B cell (primary cell): Measurements from ENCODE around the gene MAST2. TPM values are rescaled to one million over a fixed set of nuclear protein-coding genes. Genes with fewer than 3 reads are reported as not detected.

ENCODE experiments used
- ATAC-seq: fragments of 200-7000 bp; cut with Tn5 transposase; one replicate; pipeline ENCODE4 v1.10.0; 2021; ENCODE audit warnings: low read depth, mild to moderate bottlenecking, moderate number of reproducible peaks, moderate library complexity
- CTCF ChIA-PET: fragments of 350-600 bp; sonication (Branson Sonifier 250); formaldehyde crosslinking; loops from one replicate; lab custom pipeline; 2021; ENCODE audit warnings: antibody characterized with exemption, inconsistent platforms; lab: Charles Lee
- POLR2A ChIA-PET: fragments of 350-600 bp; sonication (Branson Sonifier 250); formaldehyde crosslinking; loops from one replicate; lab custom pipeline; 2021; ENCODE audit warnings: antibody characterized with exemption; lab: Charles Lee
- DNase-seq: peaks from one replicate; pipeline ENCODE4 v3.0.0; 2013
- H2AFZ ChIP-seq: 2 replicates; pipeline ENCODE4 v1.6.1; 2012; ENCODE audit warnings: mild to moderate bottlenecking, low read depth, low read length; ENCODE audit not compliant: insufficient read depth, poor library complexity, severe bottlenecking
- H3K27ac ChIP-seq, 2 donors: 1 replicate in 1 of 2; 2 replicates in 1 of 2; pipeline ENCODE4 v1.5.1; 2012 to 2013; ENCODE audit warnings: low read length in 2 of 2, mild to moderate bottlenecking in 2 of 2, moderate library complexity in 1 of 2
- H3K27me3 ChIP-seq, 4 experiments: fragments of 200-600 bp in 1 of 4; sonication (generic) in 1 of 4; replicated peaks in 1 of 4; 1 replicate in 2 of 4; 2 replicates in 2 of 4; pipeline versions ENCODE4 v1.6.1 to v1.7.0; 2013 to 2016; ENCODE audit warnings: low read length in 3 of 4, mild to moderate bottlenecking in 2 of 4, mixed read lengths in 1 of 4, moderate library complexity in 1 of 4; ENCODE audit not compliant: insufficient read depth in 4 of 4, control insufficient read depth in 3 of 4; ENCODE audit errors: control extremely low read depth in 1 of 4
- H3K36me3 ChIP-seq, 2 experiments: replicated peaks in 1 of 2; 1 replicate in 1 of 2; 2 replicates in 1 of 2; pipeline versions ENCODE4 v1.6.1 to v1.7.1; 2013; ENCODE audit warnings: low read length in 1 of 2; ENCODE audit not compliant: insufficient read depth in 2 of 2, control insufficient read depth in 1 of 2; ENCODE audit errors: control extremely low read depth in 1 of 2, extremely low read depth in 1 of 2
- H3K4me1 ChIP-seq, 2 donors: fragments of 200-600 bp in 1 of 2; sonication (generic) in 1 of 2; 1 replicate in 1 of 2; 2 replicates in 1 of 2; pipeline versions ENCODE4 v1.5.1 to v1.6.1; 2013 to 2017; ENCODE audit warnings: low read length in 2 of 2; ENCODE audit not compliant: control insufficient read depth in 2 of 2, insufficient read depth in 2 of 2
- H3K4me2 ChIP-seq: replicated peaks from 2 replicates; pipeline ENCODE3; 2012; ENCODE audit warnings: mild to moderate bottlenecking, low read depth, low read length; ENCODE audit not compliant: poor library complexity, severe bottlenecking
- H3K4me3 ChIP-seq, 5 experiments: fragments of 200-600 bp in 1 of 5; sonication (generic) in 1 of 5; 1 replicate in 3 of 5; 2 replicates in 2 of 5; pipeline versions ENCODE4 v1.5.1 to v1.7.0; 2011 to 2016; ENCODE audit warnings: low read length in 4 of 5, mild to moderate bottlenecking in 4 of 5, low read depth in 2 of 5, control low read depth in 1 of 5, moderate library complexity in 1 of 5; ENCODE audit not compliant: insufficient read depth in 1 of 5; ENCODE audit errors: control extremely low read depth in 1 of 5, extremely low read depth in 1 of 5
- H3K79me2 ChIP-seq: fragments of 200-600 bp; sonication (generic); one replicate; pipeline ENCODE4 v1.6.0; 2016; ENCODE audit warnings: low read length; ENCODE audit not compliant: control insufficient read depth, insufficient read depth
- H3K9ac ChIP-seq: fragments of 200-600 bp; sonication (generic); 2 replicates; pipeline ENCODE4 v1.6.1; 2017; ENCODE audit warnings: mild to moderate bottlenecking, low read length, moderate library complexity
- H3K9me3 ChIP-seq, 3 donors: one replicate each; pipeline versions ENCODE4 v1.6.1 to v1.7.1; 2013; ENCODE audit warnings: low read length in 2 of 3; ENCODE audit not compliant: control insufficient read depth in 2 of 3, insufficient read depth in 1 of 3; ENCODE audit errors: control extremely low read depth in 1 of 3
- H4K20me1 ChIP-seq: 2 replicates; pipeline ENCODE4 v1.6.0; 2012; ENCODE audit warnings: mild to moderate bottlenecking, low read length; ENCODE audit not compliant: insufficient read depth, control insufficient read depth, poor library complexity, severe bottlenecking
- H3K27ac Mint-ChIP-seq: one replicate; pipeline ENCODE4 v1.8.0; 2021; ENCODE audit warnings: mixed read lengths
- H3K27me3 Mint-ChIP-seq: one replicate; pipeline ENCODE4 v1.8.0; 2021; ENCODE audit warnings: mixed read lengths
- H3K4me1 Mint-ChIP-seq: one replicate; pipeline ENCODE4 v1.8.0; 2021; ENCODE audit warnings: mixed read lengths
- H3K4me3 Mint-ChIP-seq: one replicate; pipeline ENCODE4 v1.8.0; 2021; ENCODE audit warnings: mixed read lengths
- H3K9me3 Mint-ChIP-seq: one replicate; pipeline ENCODE4 v1.8.0; 2022; ENCODE audit warnings: mixed read lengths; ENCODE audit not compliant: insufficient read depth
- EZH2 ChIP-seq: IDR thresholded peaks from 2 replicates; pipeline ENCODE4 v1.6.1; 2012; ENCODE audit warnings: borderline replicate concordance, low read depth, mild to moderate bottlenecking, moderate library complexity, low read length; ENCODE audit not compliant: insufficient read depth, poor library complexity, severe bottlenecking
- WGBS: methylation state at CpG from one replicate; pipeline ENCODE4 v1.1.5; 2013; ENCODE audit warnings: missing lambda C conversion rate; ENCODE audit not compliant: insufficient coverage; 5-methylcytosine and 5-hydroxymethylcytosine counted together
- intact Hi-C: fragments of 100-400 bp; cut with micrococcal nuclease; formaldehyde crosslinking; loops from one replicate; pipeline ENCODE4 v1.10.0; 2022
- polyA plus RNA-seq: library from polyadenylated mRNA; depleted of rRNA; stranded (reverse); fragments of >200 nt; gene quantifications from 2 replicates; pipeline ENCODE4 v1.2.3, GENCODE V29; 2012
- total RNA-seq, 2 donors: library from RNA; stranded (reverse); fragments of 120-200 nt in 1 of 2; gene quantifications; 1 replicate in 1 of 2; 2 replicates in 1 of 2; pipeline versions ENCODE4 v1.2.3 to v1.2.4, GENCODE V29; 2013 to 2022
- TF ChIP-seq, protein P1 (sequence below): fragments of 200-600 bp; IDR thresholded peaks from one replicate; pipeline ENCODE4 v1.8.0; 2022; ENCODE audit warnings: antibody characterized with exemption, mild to moderate bottlenecking

The MAST2 gene
- total and polyA plus RNA-seq, 2 donors (not counting 1 experiment from before 2014, with no cell fraction given), result 12.5 to 23.3 TPM

DNA sequence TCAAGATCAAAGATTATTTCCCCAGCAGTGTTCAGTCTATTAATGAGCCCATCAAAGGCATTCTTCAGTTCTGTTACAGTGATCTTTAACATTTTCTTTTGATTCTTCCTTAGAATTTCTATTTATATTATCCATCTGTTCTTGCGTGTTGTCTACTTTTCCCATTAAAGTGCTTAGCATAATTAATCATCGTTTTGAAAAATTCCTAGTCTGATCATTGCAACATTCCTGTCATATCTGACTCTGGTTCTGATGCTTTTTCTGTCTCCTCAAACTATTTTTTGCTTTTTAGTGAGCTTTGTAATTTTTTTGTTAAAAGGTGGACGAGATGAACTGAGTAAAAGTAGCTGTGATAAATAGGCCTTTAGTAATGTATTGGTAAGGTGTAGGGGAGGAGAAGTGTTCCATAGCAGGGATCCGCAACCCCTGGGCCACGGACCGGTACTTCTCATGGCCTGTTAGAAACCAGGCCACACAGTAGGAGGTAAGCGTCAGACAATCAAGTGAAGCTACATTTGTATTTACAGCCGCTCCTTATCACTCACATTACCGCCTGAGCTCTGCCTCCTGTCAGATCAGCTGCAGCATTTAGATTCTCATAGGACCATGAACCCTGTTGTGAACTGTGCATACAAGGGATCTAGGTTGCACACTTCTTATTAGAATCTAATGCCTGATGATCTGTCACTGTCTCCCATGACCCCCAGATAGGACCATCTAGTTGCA, 165.7 kb downstream of the MAST2 start:
- Mint-ChIP-seq H3K4me1 (no peaks in the 10 kb centered on the region), H3K27ac (no peak overlapping the region), H3K9me3 (no peaks in the 10 kb centered on the region), H3K27me3 (no peaks in the 10 kb centered on the region), H3K4me3 (no peak overlapping the region)
- H3K9me3 ChIP-seq, result peaks cover 0 to 3% (median 0%) of the 10 kb centered on the region in 3 donors
- no peaks in the 10 kb centered on the region for H3K27me3 ChIP-seq
- H3K9ac ChIP-seq, result no peak overlapping the region
- ATAC-seq (no peak), DNase-seq (no peak)
- intact Hi-C loops, result no loop called here
- no peak for TF ChIP-seq EZH2
- TF ChIP-seq, protein P1, sequence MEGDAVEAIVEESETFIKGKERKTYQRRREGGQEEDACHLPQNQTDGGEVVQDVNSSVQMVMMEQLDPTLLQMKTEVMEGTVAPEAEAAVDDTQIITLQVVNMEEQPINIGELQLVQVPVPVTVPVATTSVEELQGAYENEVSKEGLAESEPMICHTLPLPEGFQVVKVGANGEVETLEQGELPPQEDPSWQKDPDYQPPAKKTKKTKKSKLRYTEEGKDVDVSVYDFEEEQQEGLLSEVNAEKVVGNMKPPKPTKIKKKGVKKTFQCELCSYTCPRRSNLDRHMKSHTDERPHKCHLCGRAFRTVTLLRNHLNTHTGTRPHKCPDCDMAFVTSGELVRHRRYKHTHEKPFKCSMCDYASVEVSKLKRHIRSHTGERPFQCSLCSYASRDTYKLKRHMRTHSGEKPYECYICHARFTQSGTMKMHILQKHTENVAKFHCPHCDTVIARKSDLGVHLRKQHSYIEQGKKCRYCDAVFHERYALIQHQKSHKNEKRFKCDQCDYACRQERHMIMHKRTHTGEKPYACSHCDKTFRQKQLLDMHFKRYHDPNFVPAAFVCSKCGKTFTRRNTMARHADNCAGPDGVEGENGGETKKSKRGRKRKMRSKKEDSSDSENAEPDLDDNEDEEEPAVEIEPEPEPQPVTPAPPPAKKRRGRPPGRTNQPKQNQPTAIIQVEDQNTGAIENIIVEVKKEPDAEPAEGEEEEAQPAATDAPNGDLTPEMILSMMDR, result no peak
- WGBS, result 99% methylated on average over 6 of the region's 9 CpGs
- CTCF ChIA-PET, result no interaction called here
- no peak overlapping the region for H3K4me2 ChIP-seq
- H3K36me3 ChIP-seq, result peaks cover 0 to 4% of the 10 kb centered on the region in 2 experiments
- no peak overlapping the region for H3K27ac ChIP-seq
- H3K4me3 ChIP-seq, result no peak overlapping the region
- POLR2A ChIA-PET, result no interaction called here
- no peak overlapping the region for H2AFZ ChIP-seq
- no peaks in the 10 kb centered on the region for H4K20me1 ChIP-seq
- no peaks in the 10 kb centered on the region for H3K4me1 ChIP-seq
- no peaks in the 10 kb centered on the region for H3K79me2 ChIP-seq

DNA sequence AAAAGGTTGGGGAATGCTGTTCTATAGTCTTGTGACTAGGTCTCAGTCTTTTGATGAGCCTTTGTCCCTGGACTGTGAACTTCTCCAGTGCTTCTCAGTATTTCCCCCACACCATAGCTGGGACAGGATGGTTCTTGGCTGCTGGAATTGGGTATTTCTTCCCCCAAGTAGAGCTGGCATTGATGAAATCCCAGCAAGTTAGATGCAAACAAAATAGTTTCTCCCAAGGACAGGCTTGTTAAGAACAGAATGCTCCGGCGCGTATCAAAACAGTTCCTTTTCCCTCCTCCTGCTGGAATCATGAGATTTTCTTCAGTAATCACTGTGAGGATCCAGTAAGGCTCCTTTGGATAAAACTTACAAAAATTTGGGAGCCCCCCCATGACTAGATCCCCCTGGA, 166.5 kb downstream of the MAST2 start:
- Mint-ChIP-seq H3K4me3 (no peak overlapping the region), H3K27me3 (no peaks in the 10 kb centered on the region), H3K9me3 (no peaks in the 10 kb centered on the region), H3K27ac (no peak overlapping the region), H3K4me1 (no peaks in the 10 kb centered on the region)
- ChIA-PET POLR2A (no interaction called here), CTCF (no interaction called here)
- Histone ChIP-seq H3K4me3 (no peak overlapping the region), H3K36me3 (peaks cover 0 to 4% of the 10 kb centered on the region in 2 experiments), H3K9me3 (peaks cover 0 to 3% (median 0%) of the 10 kb centered on the region in 3 donors), H3K27me3 (no peaks in the 10 kb centered on the region), H4K20me1 (no peaks in the 10 kb centered on the region), H3K4me1 (no peaks in the 10 kb centered on the region), H3K27ac (no peak overlapping the region), H2AFZ (no peak overlapping the region), H3K79me2 (no peaks in the 10 kb centered on the region), H3K4me2 (no peak overlapping the region), H3K9ac (no peak overlapping the region)
- intact Hi-C loops, result no loop called here
- ATAC-seq (no peak), DNase-seq (no peak)
- WGBS, result 90% methylated on average over 2 of the region's 3 CpGs
- no peak for TF ChIP-seq EZH2
- TF ChIP-seq, protein P1, result no peak
